ENCODE results near the gene MSRB2. TPM values are rescaled to one million over a fixed set of nuclear protein-coding genes. Genes with fewer than 3 reads are reported as not detected.
"Not testable (repeated sequence)": the region's sequence is repeated elsewhere in the genome, so short reads cannot be mapped to it uniquely, and the experiment has no call there.

The MSRB2 gene
- total and polyA plus RNA-seq, 2 donors (not counting 1 experiment from before 2014, with no cell fraction given) = 19.0 to 33.0 TPM

DNA sequence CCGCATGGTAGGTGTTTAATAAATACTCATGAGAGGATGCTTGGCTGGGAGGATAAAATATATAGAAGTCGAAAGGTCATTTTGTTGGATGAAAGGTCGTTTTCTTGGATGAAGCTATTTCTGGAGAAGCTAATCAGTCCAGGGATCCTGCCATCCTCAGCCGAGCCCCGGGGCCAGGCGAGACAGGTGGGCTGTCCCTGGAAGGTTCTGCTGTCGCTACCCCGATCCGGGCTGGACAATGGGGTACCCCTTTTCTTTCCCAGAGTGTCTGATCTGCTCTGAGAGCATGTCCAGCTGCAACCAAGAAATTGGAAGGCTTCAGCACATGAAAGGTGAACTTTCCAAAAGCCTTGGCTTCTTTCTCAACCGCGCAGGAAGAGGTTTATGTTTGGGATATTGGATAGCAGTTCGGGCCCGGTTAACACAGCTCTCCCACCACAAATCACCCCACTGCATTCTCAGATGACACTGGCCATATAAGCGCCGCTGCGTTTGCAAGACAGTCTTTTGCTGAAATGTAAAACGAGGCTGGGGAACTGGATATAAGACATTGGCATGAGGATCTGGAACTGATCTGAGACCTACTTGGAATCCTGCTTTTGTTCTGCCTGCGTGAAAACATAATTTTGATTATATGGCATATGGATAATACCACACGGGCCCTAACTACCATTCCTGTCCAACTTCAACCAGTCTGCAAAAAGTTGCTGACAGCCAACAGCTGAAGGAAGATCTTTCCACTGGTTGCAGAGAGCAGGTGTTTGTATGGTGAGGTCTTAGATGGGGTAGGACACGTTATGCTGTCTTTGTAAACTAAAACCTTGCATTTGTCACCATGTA is 31.2 kb upstream of the MSRB2 start:
- no peaks in the 10 kb centered on the region for H3K36me3 ChIP-seq (ENCODE audit: control insufficient read depth, insufficient read depth, low read length)
- H3K4me1 ChIP-seq (ENCODE audit: control insufficient read depth, extremely low read depth, insufficient read depth, low read length) = no peaks in the 10 kb centered on the region
- H3K27me3 ChIP-seq (ENCODE audit: control insufficient read depth, insufficient read depth, low read length) = no peaks in the 10 kb centered on the region
- no peaks in the 10 kb centered on the region for H4K20me1 ChIP-seq (ENCODE audit: control insufficient read depth, extremely low read depth, insufficient read depth, low read length)
- H3K9ac ChIP-seq (ENCODE audit: insufficient read depth, low read length) = no peak overlapping the region
- no peak overlapping the region for H3K4me2 ChIP-seq (ENCODE audit: extremely low read depth, insufficient read depth, low read length)
- H3K79me2 ChIP-seq (ENCODE audit: control insufficient read depth, insufficient read depth, low read length) = no peaks in the 10 kb centered on the region
- TF ChIP-seq EZH2 (IDR thresholded peaks at IDR 0.05; ENCODE audit: low read length, missing control alignments) = no peak
- TF ChIP-seq, protein P1, sequence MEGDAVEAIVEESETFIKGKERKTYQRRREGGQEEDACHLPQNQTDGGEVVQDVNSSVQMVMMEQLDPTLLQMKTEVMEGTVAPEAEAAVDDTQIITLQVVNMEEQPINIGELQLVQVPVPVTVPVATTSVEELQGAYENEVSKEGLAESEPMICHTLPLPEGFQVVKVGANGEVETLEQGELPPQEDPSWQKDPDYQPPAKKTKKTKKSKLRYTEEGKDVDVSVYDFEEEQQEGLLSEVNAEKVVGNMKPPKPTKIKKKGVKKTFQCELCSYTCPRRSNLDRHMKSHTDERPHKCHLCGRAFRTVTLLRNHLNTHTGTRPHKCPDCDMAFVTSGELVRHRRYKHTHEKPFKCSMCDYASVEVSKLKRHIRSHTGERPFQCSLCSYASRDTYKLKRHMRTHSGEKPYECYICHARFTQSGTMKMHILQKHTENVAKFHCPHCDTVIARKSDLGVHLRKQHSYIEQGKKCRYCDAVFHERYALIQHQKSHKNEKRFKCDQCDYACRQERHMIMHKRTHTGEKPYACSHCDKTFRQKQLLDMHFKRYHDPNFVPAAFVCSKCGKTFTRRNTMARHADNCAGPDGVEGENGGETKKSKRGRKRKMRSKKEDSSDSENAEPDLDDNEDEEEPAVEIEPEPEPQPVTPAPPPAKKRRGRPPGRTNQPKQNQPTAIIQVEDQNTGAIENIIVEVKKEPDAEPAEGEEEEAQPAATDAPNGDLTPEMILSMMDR (conservative IDR thresholded peaks at IDR 0.05 in 1 of 2, IDR thresholded peaks at IDR 0.05 in 1 of 2; ENCODE audit: low read depth in 1 of 2, low read length in 2 of 2) = no peak
- H3K9me3 ChIP-seq (ENCODE audit: control insufficient read depth, insufficient read depth, low read depth, low read length) = no peaks in the 10 kb centered on the region
- no peak overlapping the region for H3K27ac ChIP-seq (ENCODE audit: insufficient read depth, low read length)
- H2AFZ ChIP-seq (ENCODE audit: low read length) = no peak overlapping the region
- no peak overlapping the region for H3K4me3 ChIP-seq (replicated peaks in 1 of 4; ENCODE audit: control extremely low read depth in 1 of 4, insufficient read depth in 1 of 4, low read depth in 3 of 4, low read length in 4 of 4)
- no peak for DNase-seq (ENCODE audit: low read depth in 2 of 2)

DNA sequence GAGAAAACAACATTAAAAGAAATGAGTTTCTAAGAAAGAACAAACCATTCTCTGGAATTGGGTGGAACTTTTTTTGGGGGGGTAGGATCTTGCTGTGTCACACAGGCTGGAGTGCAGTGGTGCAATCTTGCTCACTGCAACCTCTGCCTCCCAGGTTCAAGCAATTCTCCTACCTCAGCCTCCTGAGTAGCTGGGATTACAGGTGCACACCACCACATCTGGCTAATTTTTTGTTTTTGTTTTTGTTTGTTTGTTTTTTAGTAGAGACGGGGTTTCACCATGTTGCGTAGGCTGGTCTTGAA is 30.6 kb upstream of the MSRB2 start:
- not testable (repeated sequence) for H2AFZ ChIP-seq (ENCODE audit: low read length); H3K9ac ChIP-seq (ENCODE audit: insufficient read depth, low read length); H3K4me3 ChIP-seq (replicated peaks in 1 of 4; ENCODE audit: control extremely low read depth in 1 of 4, insufficient read depth in 1 of 4, low read depth in 3 of 4, low read length in 4 of 4); H3K4me1 ChIP-seq (ENCODE audit: control insufficient read depth, extremely low read depth, insufficient read depth, low read length); H4K20me1 ChIP-seq (ENCODE audit: control insufficient read depth, extremely low read depth, insufficient read depth, low read length); H3K36me3 ChIP-seq (ENCODE audit: control insufficient read depth, insufficient read depth, low read length); H3K27me3 ChIP-seq (ENCODE audit: control insufficient read depth, insufficient read depth, low read length); H3K79me2 ChIP-seq (ENCODE audit: control insufficient read depth, insufficient read depth, low read length); H3K27ac ChIP-seq (ENCODE audit: insufficient read depth, low read length); H3K9me3 ChIP-seq (ENCODE audit: control insufficient read depth, insufficient read depth, low read depth, low read length); DNase-seq (ENCODE audit: low read depth in 2 of 2); H3K4me2 ChIP-seq (ENCODE audit: extremely low read depth, insufficient read depth, low read length)

DNA sequence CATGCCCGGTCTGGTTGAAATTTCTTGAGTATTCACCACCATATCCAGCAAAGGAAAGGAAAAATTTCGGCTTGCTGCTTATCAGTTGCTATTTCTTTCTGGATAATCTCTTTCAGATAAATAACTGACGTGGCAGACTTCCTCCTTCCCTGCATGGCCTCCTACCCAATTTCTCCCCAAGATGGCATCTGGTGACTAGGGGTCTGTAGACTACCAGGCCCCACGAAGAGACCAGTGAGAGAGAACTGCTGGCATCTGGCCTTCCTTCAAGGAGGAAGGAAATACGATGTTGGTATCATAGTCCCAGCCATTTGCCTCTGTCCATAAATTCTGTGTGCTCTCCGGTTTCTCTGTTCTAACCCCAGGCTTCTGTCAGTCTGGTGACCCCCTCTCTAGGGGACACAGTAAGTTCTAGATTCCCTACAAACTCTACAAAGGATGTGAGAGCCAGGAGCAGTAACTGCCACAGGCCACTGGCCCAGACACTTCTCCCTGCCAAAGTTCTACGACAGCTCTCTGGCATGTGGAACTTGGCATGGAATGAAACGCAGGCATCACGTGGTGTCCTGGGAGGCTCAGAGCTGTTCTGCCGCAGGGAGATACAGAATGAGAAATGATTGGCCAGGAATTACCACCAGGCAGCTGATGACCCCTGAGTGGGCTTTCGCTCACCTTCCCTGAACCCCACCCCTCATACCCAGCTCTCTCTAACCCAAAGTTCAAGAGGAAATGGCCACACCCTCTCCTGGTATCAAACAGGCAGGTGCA is 30.0 kb upstream of the MSRB2 start:
- H3K27ac ChIP-seq (ENCODE audit: insufficient read depth, low read length) = no peak overlapping the region
- H3K4me1 ChIP-seq (ENCODE audit: control insufficient read depth, extremely low read depth, insufficient read depth, low read length) = no peaks in the 10 kb centered on the region
- H3K4me3 ChIP-seq (replicated peaks in 1 of 4; ENCODE audit: control extremely low read depth in 1 of 4, insufficient read depth in 1 of 4, low read depth in 3 of 4, low read length in 4 of 4) = no peak overlapping the region
- no peak overlapping the region for H3K9ac ChIP-seq (ENCODE audit: insufficient read depth, low read length)
- H3K27me3 ChIP-seq (ENCODE audit: control insufficient read depth, insufficient read depth, low read length) = no peaks in the 10 kb centered on the region
- H2AFZ ChIP-seq (ENCODE audit: low read length) = no peak overlapping the region
- no peaks in the 10 kb centered on the region for H3K79me2 ChIP-seq (ENCODE audit: control insufficient read depth, insufficient read depth, low read length)
- H4K20me1 ChIP-seq (ENCODE audit: control insufficient read depth, extremely low read depth, insufficient read depth, low read length) = no peaks in the 10 kb centered on the region
- H3K36me3 ChIP-seq (ENCODE audit: control insufficient read depth, insufficient read depth, low read length) = no peaks in the 10 kb centered on the region
- TF ChIP-seq, protein P1 (conservative IDR thresholded peaks at IDR 0.05 in 1 of 2, IDR thresholded peaks at IDR 0.05 in 1 of 2; ENCODE audit: low read depth in 1 of 2, low read length in 2 of 2) = no peak
- TF ChIP-seq EZH2 (IDR thresholded peaks at IDR 0.05; ENCODE audit: low read length, missing control alignments) = no peak
- H3K9me3 ChIP-seq (ENCODE audit: control insufficient read depth, insufficient read depth, low read depth, low read length) = no peaks in the 10 kb centered on the region
- H3K4me2 ChIP-seq (ENCODE audit: extremely low read depth, insufficient read depth, low read length) = no peak overlapping the region
- peak; percentile 78 to 86 for DNase-seq (ENCODE audit: low read depth in 2 of 2)

Data from fibroblast of lung (primary cell).